ENCODE measurements around the gene JMJD6.
"Not testable (repeated sequence)": the region's sequence is repeated elsewhere in the genome, so short reads cannot be mapped to it uniquely, and the experiment has no call there.

Gene JMJD6

GRCh38 chr17:76702076-76702475, 24.3 kb downstream of the JMJD6 start:
- no peak overlapping the region for H3K4me3 ChIP-seq (ENCODE audit: low read length)
- H3K27me3 ChIP-seq (replicated peaks; ENCODE audit: control insufficient read depth, insufficient read depth, low read length), result no peaks in the 10 kb centered on the region
- no peak for DNase-seq (ENCODE audit: low read depth)
- H3K9ac ChIP-seq (ENCODE audit: low read length), result no peak overlapping the region
- H3K4me1 ChIP-seq (ENCODE audit: control insufficient read depth, insufficient read depth, low read length), result peaks cover 54% of the 10 kb centered on the region
- no peaks in the 10 kb centered on the region for H3K36me3 ChIP-seq (ENCODE audit: control insufficient read depth, insufficient read depth, low read length, severe bottlenecking)
- no peaks in the 10 kb centered on the region for H3K9me3 ChIP-seq (ENCODE audit: control insufficient read depth, low read length)

GRCh38 chr17:76701471-76701967, 24.9 kb downstream of the JMJD6 start:
- H3K9me3 ChIP-seq (ENCODE audit: control insufficient read depth, low read length), result no peaks in the 10 kb centered on the region
- peak overlapping the region; percentile 50 for H3K4me3 ChIP-seq (ENCODE audit: low read length)
- H3K4me1 ChIP-seq (ENCODE audit: control insufficient read depth, insufficient read depth, low read length), result peaks cover 54% of the 10 kb centered on the region
- H3K27me3 ChIP-seq (replicated peaks; ENCODE audit: control insufficient read depth, insufficient read depth, low read length), result no peaks in the 10 kb centered on the region
- H3K9ac ChIP-seq (ENCODE audit: low read length), result peak overlapping the region; percentile 78
- no peak for DNase-seq (ENCODE audit: low read depth)
- H3K36me3 ChIP-seq (ENCODE audit: control insufficient read depth, insufficient read depth, low read length, severe bottlenecking), result no peaks in the 10 kb centered on the region

- peak; percentile 84 for DNase-seq (ENCODE audit: low read depth)
- no peaks in the 10 kb centered on the region for H3K9me3 ChIP-seq (ENCODE audit: control insufficient read depth, low read length)
- H3K4me3 ChIP-seq (ENCODE audit: low read length), result peak overlapping the region; percentile 50
- H3K27me3 ChIP-seq (replicated peaks; ENCODE audit: control insufficient read depth, insufficient read depth, low read length), result no peaks in the 10 kb centered on the region
- H3K36me3 ChIP-seq (ENCODE audit: control insufficient read depth, insufficient read depth, low read length, severe bottlenecking), result no peaks in the 10 kb centered on the region
- H3K4me1 ChIP-seq (ENCODE audit: control insufficient read depth, insufficient read depth, low read length), result peaks cover 56% of the 10 kb centered on the region
- H3K9ac ChIP-seq (ENCODE audit: low read length), result peak overlapping the region; percentile 78
These were observed 25.6 kb downstream of the JMJD6 start for GRCh38 chr17:76700617-76701470.

- Histone ChIP-seq H3K9ac (ENCODE audit: low read length) (peak overlapping the region; percentile 78), H3K36me3 (ENCODE audit: control insufficient read depth, insufficient read depth, low read length, severe bottlenecking) (no peaks in the 10 kb centered on the region), H3K4me3 (ENCODE audit: low read length) (peak overlapping the region; percentile 50), H3K4me1 (ENCODE audit: control insufficient read depth, insufficient read depth, low read length) (peaks cover 60% of the 10 kb centered on the region), H3K9me3 (ENCODE audit: control insufficient read depth, low read length) (no peaks in the 10 kb centered on the region), H3K27me3 (replicated peaks; ENCODE audit: control insufficient read depth, insufficient read depth, low read length) (no peaks in the 10 kb centered on the region)
- DNase-seq (ENCODE audit: low read depth), result no peak
These were observed 26.2 kb downstream of the JMJD6 start for GRCh38 chr17:76700270-76700616.

GRCh38 chr17:76698466-76698977, 27.9 kb downstream of the JMJD6 start:
- H3K36me3 ChIP-seq (ENCODE audit: control insufficient read depth, insufficient read depth, low read length, severe bottlenecking); H3K4me3 ChIP-seq (ENCODE audit: low read length); H3K27me3 ChIP-seq (replicated peaks; ENCODE audit: control insufficient read depth, insufficient read depth, low read length); H3K9ac ChIP-seq (ENCODE audit: low read length); H3K9me3 ChIP-seq (ENCODE audit: control insufficient read depth, low read length); DNase-seq (ENCODE audit: low read depth): not testable (repeated sequence)
- peaks cover 69% of the 10 kb centered on the region for H3K4me1 ChIP-seq (ENCODE audit: control insufficient read depth, insufficient read depth, low read length)

DNA sequence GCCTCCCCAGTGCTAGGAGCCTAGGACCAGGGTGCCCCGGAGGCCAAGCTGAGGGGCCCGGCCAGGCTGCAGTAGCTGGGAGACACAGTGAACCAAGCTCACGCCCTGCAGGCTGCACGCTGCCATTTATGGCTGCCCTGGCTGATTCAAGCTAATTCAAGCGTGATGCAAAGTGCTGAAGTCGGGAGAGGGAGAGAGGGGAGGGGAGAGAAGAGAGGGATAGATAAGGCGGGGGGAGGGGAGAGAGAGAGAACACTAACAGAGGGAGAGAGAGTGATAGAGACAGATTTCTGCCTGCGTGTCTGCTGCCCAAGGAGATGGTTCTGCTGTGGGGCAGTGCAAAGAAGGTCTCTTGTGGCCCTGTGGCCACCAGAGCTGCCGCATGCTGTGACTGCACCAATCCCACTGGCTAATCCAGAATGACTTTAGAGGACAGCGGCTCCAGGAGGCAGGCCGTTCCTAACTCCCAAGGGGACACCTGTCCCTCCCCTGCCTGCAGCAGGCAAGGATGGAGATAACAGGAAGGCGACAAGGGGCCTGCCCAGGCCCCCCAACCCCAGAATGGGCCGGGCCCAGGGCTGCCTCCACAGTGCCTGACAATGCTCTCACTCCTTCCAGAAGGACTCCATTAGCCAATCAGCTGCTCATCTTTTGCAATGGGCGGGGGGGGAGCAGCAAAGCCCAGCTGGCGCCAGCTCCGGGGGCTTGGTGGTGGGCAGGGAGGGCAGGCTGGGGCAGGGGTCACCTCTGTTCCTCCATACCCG, 28.5 kb downstream of the JMJD6 start:
- Histone ChIP-seq H3K9me3 (ENCODE audit: control insufficient read depth, low read length) (no peaks in the 10 kb centered on the region), H3K4me1 (ENCODE audit: control insufficient read depth, insufficient read depth, low read length) (peaks cover 71% of the 10 kb centered on the region), H3K9ac (ENCODE audit: low read length) (peak overlapping the region; percentile 34), H3K36me3 (ENCODE audit: control insufficient read depth, insufficient read depth, low read length, severe bottlenecking) (no peaks in the 10 kb centered on the region), H3K27me3 (replicated peaks; ENCODE audit: control insufficient read depth, insufficient read depth, low read length) (no peaks in the 10 kb centered on the region), H3K4me3 (ENCODE audit: low read length) (peak overlapping the region; percentile 20)
- peak; percentile 50 for DNase-seq (ENCODE audit: low read depth)

GRCh38 chr17:76696763-76697701, 29.4 kb downstream of the JMJD6 start:
- no peaks in the 10 kb centered on the region for H3K36me3 ChIP-seq (ENCODE audit: control insufficient read depth, insufficient read depth, low read length, severe bottlenecking)

GRCh38 chr17:76695059-76695831, 31.2 kb downstream of the JMJD6 start:
- Histone ChIP-seq H3K27me3 (replicated peaks; ENCODE audit: control insufficient read depth, insufficient read depth, low read length) (no peaks in the 10 kb centered on the region), H3K9ac (ENCODE audit: low read length) (no peak overlapping the region), H3K36me3 (ENCODE audit: control insufficient read depth, insufficient read depth, low read length, severe bottlenecking) (peaks cover 9% of the 10 kb centered on the region), H3K4me1 (ENCODE audit: control insufficient read depth, insufficient read depth, low read length) (peaks cover 59% of the 10 kb centered on the region), H3K9me3 (ENCODE audit: control insufficient read depth, low read length) (no peaks in the 10 kb centered on the region), H3K4me3 (ENCODE audit: low read length) (no peak overlapping the region)
- DNase-seq (ENCODE audit: low read depth), result no peak

More at GRCh38 chr17:76696763-76697701, 29.4 kb downstream of the JMJD6 start:
- no peaks in the 10 kb centered on the region for H3K9me3 ChIP-seq (ENCODE audit: control insufficient read depth, low read length)
- H3K27me3 ChIP-seq (replicated peaks; ENCODE audit: control insufficient read depth, insufficient read depth, low read length), result no peaks in the 10 kb centered on the region
- no peak for DNase-seq (ENCODE audit: low read depth)
- H3K4me1 ChIP-seq (ENCODE audit: control insufficient read depth, insufficient read depth, low read length), result peaks cover 75% of the 10 kb centered on the region
- H3K9ac ChIP-seq (ENCODE audit: low read length), result peak overlapping the region; percentile 54
- peak overlapping the region; percentile 23 for H3K4me3 ChIP-seq (ENCODE audit: low read length)

DNA sequence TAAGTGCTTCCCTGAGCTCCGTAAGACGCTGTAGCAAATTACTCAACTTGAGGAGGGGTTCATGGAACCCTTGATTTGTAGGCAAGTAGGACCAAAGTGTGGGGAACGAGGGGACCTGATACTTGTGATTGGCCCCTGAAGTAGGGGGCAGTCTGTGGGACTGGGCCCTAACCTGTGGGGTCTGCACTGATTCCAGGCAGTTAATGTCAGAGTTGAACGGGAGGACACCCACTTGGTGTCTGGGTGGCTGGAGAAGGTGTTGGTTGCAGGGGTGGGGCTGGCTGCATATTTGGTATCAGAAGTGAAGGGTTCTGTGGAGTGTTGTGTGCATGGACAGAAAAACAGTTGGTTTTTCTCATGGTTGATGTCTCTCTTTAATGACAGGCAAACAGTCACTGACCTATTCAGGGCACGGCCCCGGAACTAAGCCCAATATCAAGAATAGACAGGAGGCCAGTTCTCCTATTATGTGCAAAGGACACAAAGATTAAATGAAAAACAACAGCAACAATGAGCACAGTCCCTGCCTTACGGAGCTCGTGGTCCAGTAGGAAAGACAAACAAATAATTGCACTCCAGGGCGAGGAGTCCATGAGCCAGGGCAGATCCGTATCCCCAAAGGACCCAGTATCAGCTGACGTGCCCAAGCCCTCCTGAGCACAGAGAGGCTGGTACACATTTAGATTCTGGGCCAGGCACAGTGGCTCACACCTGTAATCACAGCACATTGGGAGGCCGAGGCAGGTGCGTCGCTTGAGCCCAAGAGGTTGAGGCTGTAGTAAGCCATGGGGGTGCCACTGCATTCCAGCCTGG, 34.8 kb downstream of the JMJD6 start:
- Histone ChIP-seq H3K4me3 (ENCODE audit: low read length) (no peak overlapping the region), H3K27me3 (replicated peaks; ENCODE audit: control insufficient read depth, insufficient read depth, low read length) (no peaks in the 10 kb centered on the region), H3K9ac (ENCODE audit: low read length) (no peak overlapping the region), H3K36me3 (ENCODE audit: control insufficient read depth, insufficient read depth, low read length, severe bottlenecking) (peaks cover 9% of the 10 kb centered on the region), H3K9me3 (ENCODE audit: control insufficient read depth, low read length) (no peaks in the 10 kb centered on the region), H3K4me1 (ENCODE audit: control insufficient read depth, insufficient read depth, low read length) (peaks cover 60% of the 10 kb centered on the region)
- DNase-seq (ENCODE audit: low read depth), result no peak

Measured in adipocyte (in vitro differentiated cells).